ENCODE results near the gene USP40. TPM values are rescaled to one million over a fixed set of nuclear protein-coding genes. Genes with fewer than 3 reads are reported as not detected.
"Not testable (repeated sequence)": the region's sequence is repeated elsewhere in the genome, so short reads cannot be mapped to it uniquely, and the experiment has no call there.

USP40 gene, protein sequence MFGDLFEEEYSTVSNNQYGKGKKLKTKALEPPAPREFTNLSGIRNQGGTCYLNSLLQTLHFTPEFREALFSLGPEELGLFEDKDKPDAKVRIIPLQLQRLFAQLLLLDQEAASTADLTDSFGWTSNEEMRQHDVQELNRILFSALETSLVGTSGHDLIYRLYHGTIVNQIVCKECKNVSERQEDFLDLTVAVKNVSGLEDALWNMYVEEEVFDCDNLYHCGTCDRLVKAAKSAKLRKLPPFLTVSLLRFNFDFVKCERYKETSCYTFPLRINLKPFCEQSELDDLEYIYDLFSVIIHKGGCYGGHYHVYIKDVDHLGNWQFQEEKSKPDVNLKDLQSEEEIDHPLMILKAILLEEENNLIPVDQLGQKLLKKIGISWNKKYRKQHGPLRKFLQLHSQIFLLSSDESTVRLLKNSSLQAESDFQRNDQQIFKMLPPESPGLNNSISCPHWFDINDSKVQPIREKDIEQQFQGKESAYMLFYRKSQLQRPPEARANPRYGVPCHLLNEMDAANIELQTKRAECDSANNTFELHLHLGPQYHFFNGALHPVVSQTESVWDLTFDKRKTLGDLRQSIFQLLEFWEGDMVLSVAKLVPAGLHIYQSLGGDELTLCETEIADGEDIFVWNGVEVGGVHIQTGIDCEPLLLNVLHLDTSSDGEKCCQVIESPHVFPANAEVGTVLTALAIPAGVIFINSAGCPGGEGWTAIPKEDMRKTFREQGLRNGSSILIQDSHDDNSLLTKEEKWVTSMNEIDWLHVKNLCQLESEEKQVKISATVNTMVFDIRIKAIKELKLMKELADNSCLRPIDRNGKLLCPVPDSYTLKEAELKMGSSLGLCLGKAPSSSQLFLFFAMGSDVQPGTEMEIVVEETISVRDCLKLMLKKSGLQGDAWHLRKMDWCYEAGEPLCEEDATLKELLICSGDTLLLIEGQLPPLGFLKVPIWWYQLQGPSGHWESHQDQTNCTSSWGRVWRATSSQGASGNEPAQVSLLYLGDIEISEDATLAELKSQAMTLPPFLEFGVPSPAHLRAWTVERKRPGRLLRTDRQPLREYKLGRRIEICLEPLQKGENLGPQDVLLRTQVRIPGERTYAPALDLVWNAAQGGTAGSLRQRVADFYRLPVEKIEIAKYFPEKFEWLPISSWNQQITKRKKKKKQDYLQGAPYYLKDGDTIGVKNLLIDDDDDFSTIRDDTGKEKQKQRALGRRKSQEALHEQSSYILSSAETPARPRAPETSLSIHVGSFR
- total RNA-seq, result 10 to 100 TPM; 14.7 to 19.6 TPM

DNA sequence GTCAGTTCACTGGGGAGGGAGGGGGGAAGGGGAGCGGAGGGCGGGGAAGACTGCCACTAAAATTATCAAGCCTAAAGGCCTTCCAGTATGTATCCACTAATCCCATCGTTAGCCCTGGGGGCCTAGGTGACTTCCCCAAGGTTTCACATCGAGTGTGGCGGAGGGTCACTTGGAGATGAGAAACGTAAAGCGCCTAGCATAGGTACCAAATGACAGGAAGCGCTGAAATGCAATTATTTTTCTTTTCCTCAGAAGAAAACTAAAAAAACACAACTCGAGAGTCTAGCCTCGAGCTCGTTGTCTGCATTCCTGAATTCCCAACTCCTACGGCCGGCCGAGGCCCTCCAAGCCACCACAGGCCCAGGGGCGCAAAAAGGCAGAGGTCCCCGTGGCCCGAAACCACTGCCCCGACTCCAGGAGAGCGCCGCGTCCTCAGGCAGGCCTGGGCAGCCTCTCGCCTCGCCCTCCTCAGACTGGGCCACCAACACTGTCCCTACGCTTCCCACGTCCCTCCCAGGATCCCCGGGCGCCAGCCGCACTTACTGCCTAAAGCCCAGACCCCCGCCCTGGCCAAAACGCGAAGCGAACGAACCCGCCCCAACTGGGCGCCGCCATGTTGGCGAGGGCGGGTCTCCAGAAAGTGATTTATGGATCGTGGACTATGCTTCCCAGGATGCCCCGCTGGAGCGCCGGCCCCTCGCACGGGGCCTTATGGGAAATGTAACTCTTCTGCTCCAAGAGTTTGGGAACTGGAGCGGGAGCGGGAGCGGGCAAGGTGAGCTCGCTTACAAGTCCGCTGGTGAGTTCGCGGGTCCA lies at the start of gene USP40:
Gene USP40 (minus strand): TSS at position 642 of the 816 bp plus-strand sequence. CDS start 1,228 bp downstream, outside the sequence.
- H3K4me1 Mint-ChIP-seq (ENCODE audit: low read depth), result peaks cover 16% of the 10 kb centered on the region
- ATAC-seq (replicated peaks in 1 of 2), result peak; percentile 83 to 87
- peaks cover 0 to 4% of the 10 kb centered on the region in 2 donors for H3K36me3 Mint-ChIP-seq (ENCODE audit: insufficient read depth in 2 of 2)
- peak; percentile 57 to 69 for DNase-seq
- H3K9me3 Mint-ChIP-seq, result no peaks in the 10 kb centered on the region
- H3K4me3 Mint-ChIP-seq, result peak within 1 kb of the TSS; percentile 98
- H3K27me3 Mint-ChIP-seq (ENCODE audit: low read depth), result peaks cover 6% of the 10 kb centered on the region
- H3K27ac Mint-ChIP-seq, result peak within 1 kb of the TSS; percentile 100

- no peaks in the 10 kb centered on the region for H3K4me1 Mint-ChIP-seq (ENCODE audit: low read depth)
- peaks cover 25% of the 10 kb centered on the region for H3K27me3 Mint-ChIP-seq (ENCODE audit: low read depth)
- H3K27ac Mint-ChIP-seq, result no peak overlapping the region
- no peak for ATAC-seq (replicated peaks in 1 of 2)
- H3K4me3 Mint-ChIP-seq, result no peak overlapping the region
- H3K36me3 Mint-ChIP-seq (ENCODE audit: insufficient read depth in 2 of 2), result peaks cover 5% of the 10 kb centered on the region in 2 donors
- no peak for DNase-seq
- peaks cover 8 to 9% of the 10 kb centered on the region in 2 donors for H3K9me3 Mint-ChIP-seq
These were observed 44.7 kb upstream of the USP40 start for GRCh38 chr2:233611284-233611683.

- DNase-seq (no peak), ATAC-seq (replicated peaks in 1 of 2) (no peak)
- H3K27ac Mint-ChIP-seq, result no peak overlapping the region
- peaks cover 0 to under 1% of the 10 kb centered on the region in 2 donors for H3K9me3 Mint-ChIP-seq
- H3K4me1 Mint-ChIP-seq (ENCODE audit: low read depth), result no peaks in the 10 kb centered on the region
- H3K36me3 Mint-ChIP-seq (ENCODE audit: insufficient read depth in 2 of 2), result peaks cover 0 to 2% of the 10 kb centered on the region in 2 donors
- H3K4me3 Mint-ChIP-seq, result no peak overlapping the region
- H3K27me3 Mint-ChIP-seq (ENCODE audit: low read depth), result peaks cover 3% of the 10 kb centered on the region
These were observed 39.1 kb upstream of the USP40 start for GRCh38 chr2:233605680-233606079.

DNA sequence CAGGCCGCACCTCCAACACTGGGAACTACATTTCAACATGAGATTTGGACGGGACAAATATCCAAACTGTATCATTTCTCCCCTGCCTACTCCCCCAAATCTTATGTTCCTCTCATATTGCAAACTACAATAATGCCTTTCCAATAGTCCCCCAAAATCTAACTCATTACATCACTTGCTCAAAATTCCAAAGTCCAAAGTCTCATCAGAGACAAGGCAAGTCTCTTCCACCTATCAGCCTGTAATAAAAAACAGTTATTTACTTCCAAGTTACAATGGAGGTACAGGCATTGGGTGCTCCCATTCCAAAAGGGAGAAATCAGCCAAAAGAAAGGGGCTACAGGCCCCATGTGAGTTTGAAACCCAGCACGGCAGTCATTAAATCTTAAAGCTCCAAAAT lies 38.2 kb upstream of the USP40 start:
- no peak overlapping the region for H3K27ac Mint-ChIP-seq
- H3K27me3 Mint-ChIP-seq (ENCODE audit: low read depth), result peaks cover 11% of the 10 kb centered on the region
- ATAC-seq (replicated peaks in 1 of 2), result no peak
- H3K4me3 Mint-ChIP-seq, result no peak overlapping the region
- H3K36me3 Mint-ChIP-seq (ENCODE audit: insufficient read depth in 2 of 2), result peaks cover 0 to 2% of the 10 kb centered on the region in 2 donors
- no peak for DNase-seq
- no peaks in the 10 kb centered on the region for H3K4me1 Mint-ChIP-seq (ENCODE audit: low read depth)
- H3K9me3 Mint-ChIP-seq, result no peaks in the 10 kb centered on the region

GRCh38 chr2:233603520-233603919 lies 36.9 kb upstream of the USP40 start:
- Mint-ChIP-seq H3K4me1 (ENCODE audit: low read depth) (no peaks in the 10 kb centered on the region), H3K27ac (no peak overlapping the region), H3K27me3 (ENCODE audit: low read depth) (peaks cover 11% of the 10 kb centered on the region), H3K36me3 (ENCODE audit: insufficient read depth in 2 of 2) (peaks cover 0 to 2% of the 10 kb centered on the region in 2 donors), H3K9me3 (no peaks in the 10 kb centered on the region), H3K4me3 (no peak overlapping the region)
- no peak for ATAC-seq (replicated peaks in 1 of 2)
- DNase-seq, result no peak

DNA sequence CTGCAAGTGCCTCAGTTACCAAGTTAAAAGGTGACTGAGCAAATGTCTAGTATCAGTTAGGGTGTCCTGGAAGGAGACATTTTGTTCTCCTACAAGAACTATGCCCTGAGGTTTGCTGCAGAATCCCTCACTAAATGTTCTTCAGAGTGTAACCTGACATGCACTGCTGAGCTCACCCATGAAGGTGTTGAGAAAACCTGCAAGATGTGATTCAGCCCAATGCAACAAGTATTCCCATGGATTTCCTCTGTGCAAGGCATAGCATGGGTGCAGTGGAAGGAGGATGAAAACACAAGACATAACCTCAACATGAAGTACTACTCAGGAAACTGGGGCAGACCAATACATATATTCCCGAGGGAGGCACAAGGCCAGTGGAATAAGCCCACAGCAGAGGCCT lies 35.5 kb upstream of the USP40 start:
- peaks cover 11% of the 10 kb centered on the region for H3K27me3 Mint-ChIP-seq (ENCODE audit: low read depth)
- ATAC-seq (replicated peaks in 1 of 2), result no peak
- no peak overlapping the region for H3K27ac Mint-ChIP-seq
- H3K9me3 Mint-ChIP-seq, result no peaks in the 10 kb centered on the region
- no peak for DNase-seq
- peaks cover 0 to 2% of the 10 kb centered on the region in 2 donors for H3K36me3 Mint-ChIP-seq (ENCODE audit: insufficient read depth in 2 of 2)
- no peaks in the 10 kb centered on the region for H3K4me1 Mint-ChIP-seq (ENCODE audit: low read depth)
- H3K4me3 Mint-ChIP-seq, result no peak overlapping the region

- ATAC-seq (replicated peaks in 1 of 2), result no peak
- peaks cover 11% of the 10 kb centered on the region for H3K27me3 Mint-ChIP-seq (ENCODE audit: low read depth)
- no peak overlapping the region for H3K27ac Mint-ChIP-seq
These were observed 33.8 kb upstream of the USP40 start for GRCh38 chr2:233600386-233600785.

DNA sequence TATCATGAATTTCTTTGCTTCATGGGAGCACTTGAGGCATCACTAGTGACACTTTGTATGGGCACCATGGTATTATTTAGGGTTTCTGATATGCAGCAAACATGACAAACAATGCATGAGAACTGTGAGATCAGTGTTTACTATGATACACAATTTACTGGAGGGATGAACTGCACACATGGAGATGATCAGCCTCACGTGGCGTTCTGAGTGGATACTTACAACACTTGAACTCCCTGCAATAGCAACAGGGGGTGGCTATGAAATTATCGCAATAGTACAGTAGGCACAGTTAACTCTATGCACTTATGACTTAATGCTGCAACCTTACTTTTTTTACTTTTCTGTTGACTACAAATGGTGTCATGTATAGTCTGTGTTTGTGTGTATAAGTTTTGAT lies 32.4 kb upstream of the USP40 start:
- Mint-ChIP-seq H3K27me3 (ENCODE audit: low read depth) (peaks cover 19% of the 10 kb centered on the region), H3K9me3 (no peaks in the 10 kb centered on the region), H3K4me3 (no peak overlapping the region), H3K4me1 (ENCODE audit: low read depth) (no peaks in the 10 kb centered on the region), H3K27ac (no peak overlapping the region), H3K36me3 (ENCODE audit: insufficient read depth in 2 of 2) (peaks cover 0 to 2% of the 10 kb centered on the region in 2 donors)
- no peak for ATAC-seq (replicated peaks in 1 of 2)
- no peak for DNase-seq

More at GRCh38 chr2:233600386-233600785, 33.8 kb upstream of the USP40 start:
- peaks cover 0 to 2% of the 10 kb centered on the region in 2 donors for H3K36me3 Mint-ChIP-seq (ENCODE audit: insufficient read depth in 2 of 2)
- H3K9me3 Mint-ChIP-seq, result no peaks in the 10 kb centered on the region
- no peaks in the 10 kb centered on the region for H3K4me1 Mint-ChIP-seq (ENCODE audit: low read depth)
- DNase-seq, result no peak
- H3K4me3 Mint-ChIP-seq, result no peak overlapping the region

GRCh38 chr2:233597522-233597921 lies 30.9 kb upstream of the USP40 start:
- Mint-ChIP-seq H3K27ac (no peak overlapping the region), H3K4me3 (no peak overlapping the region), H3K27me3 (ENCODE audit: low read depth) (peaks cover 22% of the 10 kb centered on the region), H3K9me3 (no peaks in the 10 kb centered on the region), H3K36me3 (ENCODE audit: insufficient read depth in 2 of 2) (no peaks in the 10 kb centered on the region), H3K4me1 (ENCODE audit: low read depth) (peaks cover 3% of the 10 kb centered on the region)
- DNase-seq (no peak), ATAC-seq (replicated peaks in 1 of 2) (no peak)

GRCh38 chr2:233593201-233593600 lies 26.6 kb upstream of the USP40 start:
- Mint-ChIP-seq H3K27ac (no peak overlapping the region), H3K27me3 (ENCODE audit: low read depth) (peaks cover 19% of the 10 kb centered on the region), H3K4me3 (no peak overlapping the region), H3K4me1 (ENCODE audit: low read depth) (peaks cover 3% of the 10 kb centered on the region), H3K36me3 (ENCODE audit: insufficient read depth in 2 of 2) (no peaks in the 10 kb centered on the region), H3K9me3 (no peaks in the 10 kb centered on the region)
- DNase-seq, result no peak
- ATAC-seq (replicated peaks in 1 of 2), result no peak

DNA sequence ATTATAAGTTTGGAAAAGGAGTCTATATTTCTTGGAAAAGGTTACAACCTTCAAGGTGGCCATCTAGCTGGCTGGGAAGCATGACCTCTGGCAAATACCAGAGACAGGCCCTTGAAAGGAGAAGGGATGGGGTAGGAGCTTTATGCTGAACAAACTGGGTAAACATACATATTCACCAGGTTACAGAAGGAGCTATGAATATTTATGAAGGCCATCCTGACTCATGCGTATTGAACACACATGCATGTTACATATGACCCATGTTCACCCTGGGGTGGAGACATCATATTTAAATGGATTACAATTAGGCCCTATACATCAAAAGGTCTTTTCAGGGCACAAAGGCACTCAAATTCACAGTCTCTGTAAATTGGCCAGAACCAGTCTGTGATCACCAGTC lies 26.1 kb upstream of the USP40 start:
- not testable (repeated sequence) for H3K4me1 Mint-ChIP-seq (ENCODE audit: low read depth)

GRCh38 chr2:233588400-233588799 lies 21.8 kb upstream of the USP40 start:
- H3K9me3 Mint-ChIP-seq, result no peaks in the 10 kb centered on the region
- no peak overlapping the region for H3K27ac Mint-ChIP-seq
- H3K27me3 Mint-ChIP-seq (ENCODE audit: low read depth), result peaks cover 25% of the 10 kb centered on the region
- ATAC-seq (replicated peaks in 1 of 2) (no peak), DNase-seq (no peak)
- no peak overlapping the region for H3K4me3 Mint-ChIP-seq
- peaks cover 3% of the 10 kb centered on the region for H3K4me1 Mint-ChIP-seq (ENCODE audit: low read depth)
- H3K36me3 Mint-ChIP-seq (ENCODE audit: insufficient read depth in 2 of 2), result peaks cover 0 to 1% of the 10 kb centered on the region in 2 donors

More for the DNA sequence above, 26.1 kb upstream of the USP40 start:
- ATAC-seq (replicated peaks in 1 of 2); DNase-seq; H3K36me3 Mint-ChIP-seq (ENCODE audit: insufficient read depth in 2 of 2); H3K4me3 Mint-ChIP-seq; H3K9me3 Mint-ChIP-seq; H3K27ac Mint-ChIP-seq: not testable (repeated sequence)
- H3K27me3 Mint-ChIP-seq (ENCODE audit: low read depth), result peaks cover 20% of the 10 kb centered on the region

Measured in activated T-cell treated with anti-CD3 and anti-CD28 coated beads, Interleukin-2, amount 50 U/mL, for 72 hours (primary cell).